Caco-2 (cell line): ENCODE results near the gene CCDC91. TPM values are rescaled to one million over a fixed set of nuclear protein-coding genes. Genes with fewer than 3 reads are reported as not detected.

Source experiments
- BruUV-seq: library from RNA; stranded (reverse); fragments of 400-500 nt; replicated peaks from 2 replicates; lab custom pipeline; 2021; lab: Mats Ljungman, UMichigan
- CTCF ChIA-PET: fragments of 300-600 bp; sonication (Branson Sonifier 250); formaldehyde crosslinking; loops from one replicate; lab custom pipeline; 2022; ENCODE audit warnings: antibody characterized with exemption; lab: Charles Lee
- POLR2A ChIA-PET: fragments of 300-600 bp; sonication (Branson Sonifier 250); formaldehyde crosslinking; loops from one replicate; lab custom pipeline; 2022; ENCODE audit warnings: antibody characterized with exemption; lab: Charles Lee
- DNase-seq, 2 experiments: peaks; one replicate each; pipeline versions ENCODE4 v3.0.0 to v3.0.0-alpha.2; 2020 to 2022
- H3K27me3 ChIP-seq: replicated peaks from 2 replicates; pipeline ENCODE4 v1.6.0; 2011; ENCODE audit warnings: low read length; ENCODE audit not compliant: control insufficient read depth, insufficient read depth
- H3K36me3 ChIP-seq: 2 replicates; pipeline ENCODE4 v1.5.1; 2011; ENCODE audit warnings: low read length; ENCODE audit not compliant: control insufficient read depth, insufficient read depth
- H3K4me1 ChIP-seq: fragments of 250-450 bp; sonication (Bioruptor Pico); 2 replicates; pipeline ENCODE4 v1.5.1; 2020; ENCODE audit warnings: mild to moderate bottlenecking
- H3K4me3 ChIP-seq: 2 replicates; pipeline ENCODE4 v1.5.1; 2011; ENCODE audit warnings: low read depth, mild to moderate bottlenecking, control low read depth, low read length
- H3K9me3 ChIP-seq: fragments of 250-450 bp; sonication (Bioruptor Pico); 2 replicates; pipeline ENCODE4 v1.5.1; 2020; ENCODE audit warnings: mild to moderate bottlenecking, moderate library complexity
- H3K27ac Mint-ChIP-seq: one replicate; pipeline ENCODE4 v1.8.0; 2022; ENCODE audit warnings: mixed read lengths; ENCODE audit not compliant: unreplicated experiment
- H3K27me3 Mint-ChIP-seq: one replicate; pipeline ENCODE4 v1.8.0; 2022; ENCODE audit warnings: mixed read lengths; ENCODE audit not compliant: insufficient read depth, unreplicated experiment
- H3K36me3 Mint-ChIP-seq: one replicate; pipeline ENCODE4 v1.8.0; 2022; ENCODE audit warnings: mild to moderate bottlenecking, mixed read lengths; ENCODE audit not compliant: insufficient read depth, unreplicated experiment
- H3K4me1 Mint-ChIP-seq: one replicate; pipeline ENCODE4 v1.8.0; 2022; ENCODE audit warnings: low read depth, mixed read lengths; ENCODE audit not compliant: unreplicated experiment
- H3K4me3 Mint-ChIP-seq: one replicate; pipeline ENCODE4 v1.8.0; 2022; ENCODE audit warnings: mild to moderate bottlenecking, moderate library complexity, mixed read lengths; ENCODE audit not compliant: unreplicated experiment
- H3K9me3 Mint-ChIP-seq: one replicate; pipeline ENCODE4 v1.8.0; 2022; ENCODE audit warnings: mixed read lengths; ENCODE audit not compliant: unreplicated experiment
- intact Hi-C: fragments of 100-400 bp; cut with micrococcal nuclease; formaldehyde crosslinking; loops from one replicate; pipeline ENCODE4 v1.10.0; 2022; ENCODE audit not compliant: unreplicated experiment
- total RNA-seq: library from RNA; stranded (reverse); gene quantifications from 2 replicates; pipeline ENCODE4 v1.2.3, GENCODE V29; 2022
- TF ChIP-seq, protein P1 (sequence below), 2 experiments: fragments of 200-600 bp in 1 of 2; IDR thresholded peaks; 1 replicate in 1 of 2; 2 replicates in 1 of 2; pipeline versions ENCODE4 v1.5.1 to v1.8.0; 2011 to 2022; ENCODE audit warnings: antibody characterized with exemption in 1 of 2, control low read depth in 1 of 2, inconsistent platforms in 1 of 2, low read depth in 1 of 2, low read length in 1 of 2, mild to moderate bottlenecking in 1 of 2, moderate library complexity in 1 of 2; ENCODE audit not compliant: insufficient read depth in 1 of 2, severe bottlenecking in 1 of 2, unreplicated experiment in 1 of 2

The CCDC91 gene
- total RNA-seq, 1 experiment from 2014 or later: 21.6 TPM

DNA sequence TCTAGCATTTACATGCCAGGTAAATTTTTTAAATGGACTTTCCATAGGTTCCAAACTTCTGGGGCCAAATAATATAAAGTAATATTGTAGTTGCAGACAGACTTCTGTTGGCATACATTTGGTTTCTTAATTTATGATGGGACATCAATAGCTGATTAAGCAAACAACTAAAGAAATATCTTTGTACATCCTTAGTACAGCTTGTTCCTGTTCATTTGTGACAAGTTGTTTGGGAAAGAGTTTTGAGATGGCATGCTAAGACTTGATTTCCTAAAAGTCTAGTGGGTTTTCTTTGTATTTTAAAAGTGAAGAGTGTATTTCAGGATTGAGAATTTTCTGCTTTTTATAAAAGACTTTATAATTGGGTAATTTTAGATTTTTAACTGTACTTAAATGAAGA, 41.0 kb downstream of the CCDC91 start:
- Mint-ChIP-seq H3K27ac (no peak overlapping the region), H3K27me3 (no peaks in the 10 kb centered on the region), H3K4me1 (no peaks in the 10 kb centered on the region), H3K9me3 (no peaks in the 10 kb centered on the region), H3K4me3 (no peak overlapping the region), H3K36me3 (no peaks in the 10 kb centered on the region)
- POLR2A ChIA-PET: no interaction called here
- no peaks in the 10 kb centered on the region for H3K27me3 ChIP-seq
- H3K4me1 ChIP-seq: no peaks in the 10 kb centered on the region
- TF ChIP-seq, protein P1, sequence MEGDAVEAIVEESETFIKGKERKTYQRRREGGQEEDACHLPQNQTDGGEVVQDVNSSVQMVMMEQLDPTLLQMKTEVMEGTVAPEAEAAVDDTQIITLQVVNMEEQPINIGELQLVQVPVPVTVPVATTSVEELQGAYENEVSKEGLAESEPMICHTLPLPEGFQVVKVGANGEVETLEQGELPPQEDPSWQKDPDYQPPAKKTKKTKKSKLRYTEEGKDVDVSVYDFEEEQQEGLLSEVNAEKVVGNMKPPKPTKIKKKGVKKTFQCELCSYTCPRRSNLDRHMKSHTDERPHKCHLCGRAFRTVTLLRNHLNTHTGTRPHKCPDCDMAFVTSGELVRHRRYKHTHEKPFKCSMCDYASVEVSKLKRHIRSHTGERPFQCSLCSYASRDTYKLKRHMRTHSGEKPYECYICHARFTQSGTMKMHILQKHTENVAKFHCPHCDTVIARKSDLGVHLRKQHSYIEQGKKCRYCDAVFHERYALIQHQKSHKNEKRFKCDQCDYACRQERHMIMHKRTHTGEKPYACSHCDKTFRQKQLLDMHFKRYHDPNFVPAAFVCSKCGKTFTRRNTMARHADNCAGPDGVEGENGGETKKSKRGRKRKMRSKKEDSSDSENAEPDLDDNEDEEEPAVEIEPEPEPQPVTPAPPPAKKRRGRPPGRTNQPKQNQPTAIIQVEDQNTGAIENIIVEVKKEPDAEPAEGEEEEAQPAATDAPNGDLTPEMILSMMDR (IDR thresholded peaks at IDR 0.05; ENCODE audit: insufficient read depth in 1 of 2, low read depth in 1 of 2, low read length in 1 of 2, severe bottlenecking in 1 of 2, unreplicated experiment in 1 of 2): no peak
- no peak overlapping the region for H3K4me3 ChIP-seq
- CTCF ChIA-PET: no interaction called here
- no peaks in the 10 kb centered on the region for H3K9me3 ChIP-seq
- no peaks in the 10 kb centered on the region for H3K36me3 ChIP-seq
- no TSS peak for BruUV-seq
- intact Hi-C loops: no loop called here
- DNase-seq: no peak

DNA sequence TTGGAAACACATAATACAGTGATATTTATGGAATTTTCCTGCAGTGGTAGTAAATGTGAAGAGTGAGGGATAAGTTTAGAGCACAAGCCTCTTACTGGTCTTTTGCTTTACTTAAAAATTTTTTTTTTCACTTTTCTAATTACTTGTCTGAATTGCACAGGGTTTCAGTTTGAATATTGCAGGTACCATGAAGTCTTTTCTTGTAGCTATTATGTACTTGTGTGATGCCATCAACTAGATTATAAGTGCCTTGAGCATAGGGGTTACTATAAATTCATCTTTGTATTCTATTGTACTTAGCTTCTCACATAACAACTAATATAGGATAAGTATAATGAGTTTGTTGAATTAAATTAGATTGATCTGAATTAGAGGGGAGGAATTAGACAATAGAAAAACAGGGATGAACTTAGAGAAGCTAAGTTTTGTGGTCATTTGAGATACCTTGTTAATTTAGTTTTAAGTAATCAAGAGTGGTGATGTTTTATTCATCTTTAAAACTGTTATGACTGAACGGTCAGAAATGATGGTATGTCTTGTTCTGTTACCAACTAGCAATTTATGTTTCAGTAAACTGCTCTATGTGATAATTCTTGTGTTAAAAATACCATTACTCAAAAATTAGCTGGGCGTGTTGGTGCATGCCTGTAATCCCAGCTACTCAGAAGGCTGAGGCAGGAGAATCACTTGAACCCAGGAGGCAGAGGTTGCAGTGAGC, 42.1 kb downstream of the CCDC91 start:
- no peaks in the 10 kb centered on the region for H3K36me3 ChIP-seq
- H3K9me3 ChIP-seq: no peaks in the 10 kb centered on the region
- H3K27me3 ChIP-seq: no peaks in the 10 kb centered on the region
- no peak overlapping the region for H3K4me3 Mint-ChIP-seq
- no peaks in the 10 kb centered on the region for H3K4me1 Mint-ChIP-seq
- no peaks in the 10 kb centered on the region for H3K4me1 ChIP-seq
- no peaks in the 10 kb centered on the region for H3K27me3 Mint-ChIP-seq
- ChIA-PET POLR2A (no interaction called here), CTCF (no interaction called here)
- TF ChIP-seq, protein P1 (IDR thresholded peaks at IDR 0.05; ENCODE audit: insufficient read depth in 1 of 2, low read depth in 1 of 2, low read length in 1 of 2, severe bottlenecking in 1 of 2, unreplicated experiment in 1 of 2): no peak
- BruUV-seq: no TSS peak
- H3K36me3 Mint-ChIP-seq: no peaks in the 10 kb centered on the region
- no peak overlapping the region for H3K4me3 ChIP-seq
- no peak for DNase-seq
- H3K9me3 Mint-ChIP-seq: no peaks in the 10 kb centered on the region
- intact Hi-C loops: no loop called here
- no peak overlapping the region for H3K27ac Mint-ChIP-seq

DNA sequence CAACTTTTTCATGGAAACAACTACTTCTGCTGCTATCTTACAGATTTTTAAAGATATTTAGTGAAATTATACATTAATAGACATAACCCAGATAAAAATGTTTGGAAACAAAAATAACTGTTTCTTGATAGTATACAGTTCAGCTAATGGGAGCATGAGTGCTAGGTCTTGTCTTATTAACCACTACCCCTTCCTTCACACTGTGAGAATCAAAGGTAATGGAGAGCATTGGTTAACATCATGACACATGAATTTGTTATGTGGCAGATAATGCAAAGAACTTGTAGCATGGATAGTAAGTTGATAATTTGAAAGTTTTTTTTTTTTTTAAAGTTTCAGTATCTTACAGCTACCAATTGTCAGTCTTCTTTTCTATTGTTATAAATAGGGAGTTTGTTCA, 44.2 kb downstream of the CCDC91 start:
- H3K27me3 ChIP-seq: no peaks in the 10 kb centered on the region
- no peaks in the 10 kb centered on the region for H3K36me3 Mint-ChIP-seq
- POLR2A ChIA-PET: no interaction called here
- CTCF ChIA-PET: no interaction called here
- no peak overlapping the region for H3K4me3 Mint-ChIP-seq
- no peaks in the 10 kb centered on the region for H3K27me3 Mint-ChIP-seq
- no peaks in the 10 kb centered on the region for H3K4me1 ChIP-seq
- intact Hi-C loops: no loop called here
- no peaks in the 10 kb centered on the region for H3K36me3 ChIP-seq
- H3K4me1 Mint-ChIP-seq: no peaks in the 10 kb centered on the region
- no TSS peak for BruUV-seq
- no peak overlapping the region for H3K27ac Mint-ChIP-seq
- DNase-seq: no peak
- H3K9me3 ChIP-seq: no peaks in the 10 kb centered on the region
- no peaks in the 10 kb centered on the region for H3K9me3 Mint-ChIP-seq
- no peak overlapping the region for H3K4me3 ChIP-seq
- TF ChIP-seq, protein P1 (IDR thresholded peaks at IDR 0.05; ENCODE audit: insufficient read depth in 1 of 2, low read depth in 1 of 2, low read length in 1 of 2, severe bottlenecking in 1 of 2, unreplicated experiment in 1 of 2): no peak
